ENCODE results near the gene MME.
"Not testable (repeated sequence)": the region's sequence is repeated elsewhere in the genome, so short reads cannot be mapped to it uniquely, and the experiment has no call there.

Gene MME

DNA sequence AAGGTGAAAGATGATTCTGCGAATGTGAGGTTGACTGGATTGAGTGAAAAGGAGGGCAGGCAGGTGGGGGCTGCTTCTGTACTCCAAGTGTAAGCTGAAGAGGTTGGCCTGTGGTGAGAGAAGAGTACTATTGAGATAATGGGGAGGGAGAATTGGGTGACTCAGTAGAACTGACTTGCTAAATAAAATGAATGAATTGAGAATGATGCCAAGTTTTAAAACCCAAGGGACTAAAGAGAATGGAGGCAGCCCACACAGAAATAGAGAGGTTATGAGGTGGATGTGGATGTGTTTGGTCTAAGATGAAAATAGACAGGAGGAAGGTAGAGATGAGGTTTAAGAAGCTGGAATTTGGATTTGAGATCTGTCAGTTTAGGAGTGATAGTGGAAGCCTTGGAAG is 5.9 kb downstream of the MME start:
- DNase-seq, result no peak

DNA sequence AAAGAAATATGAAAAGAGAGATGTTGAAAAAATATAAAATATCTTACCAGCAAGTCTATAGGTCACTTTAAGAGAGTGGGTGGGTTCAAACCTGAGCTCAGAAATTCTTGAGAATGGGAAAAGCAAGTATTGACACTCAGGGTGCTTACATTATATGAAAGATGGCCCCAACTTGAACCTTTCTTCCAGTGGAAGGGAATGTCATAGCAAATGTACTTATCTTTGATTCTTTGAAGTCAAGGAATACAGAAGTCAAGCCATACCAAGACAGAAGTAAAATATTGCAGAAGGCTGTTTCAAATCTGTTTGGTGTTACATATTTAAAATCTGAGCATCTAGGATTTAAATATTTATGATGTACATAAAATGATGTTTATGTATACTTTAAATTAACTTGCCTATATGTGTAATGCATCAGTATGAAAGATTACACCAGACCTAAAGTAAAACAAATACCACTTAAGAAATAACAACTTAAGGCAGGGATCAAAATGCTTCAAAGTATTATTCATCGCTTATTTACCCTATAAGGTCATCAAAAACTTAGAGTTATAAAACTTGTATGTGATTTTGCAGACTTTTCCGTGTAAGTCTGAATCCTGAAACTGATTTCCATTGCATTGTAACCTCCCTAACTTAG is 8.7 kb downstream of the MME start:
- no peak for DNase-seq

DNA sequence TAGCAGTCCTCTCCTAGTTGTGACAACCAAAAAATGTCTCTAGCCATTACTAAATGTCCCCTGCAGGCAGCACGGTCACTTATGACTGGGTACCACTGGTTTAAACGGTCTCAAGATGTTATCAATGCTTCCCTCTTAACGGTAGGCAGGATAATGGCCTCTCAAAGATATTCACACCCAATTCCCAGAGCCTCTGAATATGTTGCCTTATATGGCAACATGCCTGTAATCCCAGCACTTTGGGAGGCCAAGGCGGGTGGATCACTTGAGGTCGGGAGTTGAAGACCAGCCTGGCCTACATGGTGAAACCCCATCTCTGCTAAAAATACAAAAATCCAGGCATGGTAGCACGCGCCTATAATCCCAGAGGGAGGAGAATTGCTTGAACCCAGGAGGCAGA is 9.4 kb downstream of the MME start:
- no peak for DNase-seq

DNA sequence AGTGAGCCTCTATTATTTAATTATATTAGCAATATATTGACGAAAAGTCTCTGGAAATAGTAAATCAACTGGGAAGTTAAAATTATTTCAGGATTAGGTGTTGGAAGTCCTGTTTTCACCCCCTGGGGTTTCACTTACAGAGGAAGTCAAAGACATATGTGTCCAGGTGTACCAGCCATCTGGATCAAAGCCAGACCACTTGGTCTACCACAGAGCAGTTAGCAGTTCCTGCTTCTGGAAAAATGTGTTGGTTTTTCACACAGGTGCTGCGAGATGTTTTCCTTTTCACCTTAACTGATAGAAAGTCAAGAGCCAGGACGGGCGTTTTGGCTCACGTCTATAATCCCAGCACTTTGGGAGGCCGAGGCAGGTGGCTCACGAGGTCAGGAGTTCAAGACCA is 13.1 kb downstream of the MME start:
- DNase-seq, result no peak

DNA sequence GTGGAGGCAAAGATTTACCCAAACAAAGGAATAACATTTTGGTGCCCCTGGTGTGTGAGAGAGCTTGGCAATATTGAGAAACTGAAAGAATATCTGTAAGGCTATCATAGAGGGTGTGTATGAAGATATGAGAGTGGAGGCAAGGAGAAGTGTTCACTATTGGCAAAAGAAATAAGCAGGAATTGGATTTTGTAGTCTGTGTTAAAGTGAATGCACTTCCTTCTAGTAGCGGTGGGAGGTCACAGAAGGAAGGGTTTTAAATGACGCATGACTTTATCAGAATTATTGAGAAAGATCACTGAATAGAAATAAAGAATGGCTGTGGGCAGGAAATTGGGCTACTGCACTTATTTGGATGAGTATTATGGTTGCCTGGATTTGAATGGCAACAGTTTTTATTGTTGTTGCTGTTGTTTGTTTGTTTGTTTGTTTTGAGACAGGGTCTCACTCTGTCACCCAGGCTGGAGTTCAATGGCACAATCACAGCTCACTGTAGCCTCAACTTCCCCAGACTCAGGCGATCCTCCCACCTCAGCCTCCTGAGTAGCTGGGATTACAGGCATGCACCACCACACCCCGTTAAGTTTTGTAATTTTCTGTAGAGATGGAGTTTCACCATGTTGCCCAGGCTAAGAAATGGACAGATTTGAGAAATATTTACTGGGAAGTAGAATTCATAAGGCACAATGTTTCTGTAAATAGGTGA is 16.3 kb downstream of the MME start:
- no peak for DNase-seq

DNA sequence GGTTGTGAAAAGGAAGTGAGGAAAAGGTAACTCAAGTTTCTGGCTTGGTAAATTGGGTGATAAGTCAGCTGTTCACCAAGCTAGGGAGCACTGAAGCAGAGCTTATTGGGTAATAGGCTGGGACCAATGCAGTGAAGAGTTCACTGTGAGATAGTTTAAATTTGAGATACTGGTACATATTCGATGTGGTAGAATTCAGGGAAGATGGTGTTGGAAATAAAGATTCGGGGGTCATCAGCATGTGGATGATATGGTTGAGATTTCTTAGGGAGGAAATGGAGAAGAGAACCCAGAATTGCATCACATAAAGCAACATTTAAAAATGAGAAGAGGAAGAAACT is 16.9 kb downstream of the MME start:
- DNase-seq, result peak; percentile 7

DNA sequence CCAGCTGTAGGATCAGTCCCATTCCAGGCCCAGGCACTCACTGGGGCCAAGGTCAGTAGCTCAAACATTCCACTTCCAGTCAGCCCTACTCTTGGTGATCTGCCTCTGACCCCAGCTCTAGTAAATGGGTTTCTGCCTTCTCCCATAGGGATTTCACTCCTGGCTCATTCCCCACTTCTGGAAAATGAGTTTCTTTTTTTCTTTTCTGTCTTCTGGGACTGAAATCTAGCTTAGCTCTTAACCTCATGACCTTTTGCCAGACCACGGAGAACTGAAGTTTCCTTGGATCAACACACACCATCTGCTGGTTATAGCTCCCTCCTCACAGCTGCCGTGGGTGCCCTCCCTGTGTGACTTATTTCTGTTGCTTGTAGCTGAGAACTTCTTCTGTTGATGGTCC is 21.3 kb downstream of the MME start:
- DNase-seq, result no peak

DNA sequence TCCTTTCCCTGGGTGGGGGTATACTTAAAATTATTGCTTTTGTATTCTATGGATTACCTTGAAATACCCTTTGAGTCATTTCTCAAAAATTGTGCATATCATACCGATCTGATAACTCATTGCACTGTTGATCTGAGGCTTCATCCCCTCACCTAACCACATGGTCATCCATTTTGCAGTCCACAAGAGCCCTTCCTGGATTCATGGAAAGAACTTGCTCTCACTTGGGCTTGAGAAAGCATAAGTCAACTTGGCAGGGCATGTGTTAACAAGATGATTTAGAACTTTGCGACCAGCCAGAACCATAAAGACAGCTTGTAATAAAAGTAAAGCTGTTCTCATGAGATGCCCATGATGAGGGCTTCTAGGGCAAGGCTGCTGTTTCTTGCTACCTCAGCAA is 22.2 kb downstream of the MME start:
- no peak for DNase-seq

DNA sequence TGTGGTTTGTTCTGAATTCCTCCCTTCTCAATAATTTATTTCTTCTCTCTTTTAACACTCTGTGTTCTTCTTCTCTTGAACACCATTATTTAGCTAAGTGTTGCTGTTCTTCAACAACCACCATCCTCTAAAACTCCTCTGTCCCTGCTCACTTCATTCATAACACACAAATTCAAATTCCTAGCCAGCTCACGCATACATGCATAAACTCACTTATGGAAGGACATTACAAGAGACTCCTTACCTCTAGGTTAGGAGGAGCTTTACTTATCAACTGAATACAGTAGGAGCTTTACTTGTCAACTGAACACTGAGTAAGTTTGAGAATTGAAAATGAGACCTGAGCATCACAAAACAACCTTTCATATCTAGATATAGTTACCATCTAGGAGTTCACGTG is 23.6 kb downstream of the MME start:
- DNase-seq, result no peak

DNA sequence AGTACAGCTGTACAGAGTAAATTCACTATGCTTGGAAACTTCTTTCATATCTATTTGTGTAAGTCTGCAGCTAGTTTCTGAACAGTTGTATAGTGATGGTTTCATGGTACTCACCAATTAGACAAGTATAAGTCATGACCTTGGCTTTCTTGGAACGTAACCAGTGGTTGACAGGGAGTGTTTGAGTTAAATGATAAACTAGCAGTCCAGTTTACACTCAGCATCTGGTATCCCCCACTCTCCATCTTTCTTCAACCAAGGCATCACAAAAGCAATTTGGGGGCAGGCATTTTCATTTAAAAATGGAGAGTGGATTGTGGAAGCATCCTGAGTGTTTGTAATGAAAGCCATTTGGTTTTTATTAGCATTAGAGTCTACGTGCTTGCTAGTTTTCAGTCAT is 26.0 kb downstream of the MME start:
- DNase-seq, result no peak

DNA sequence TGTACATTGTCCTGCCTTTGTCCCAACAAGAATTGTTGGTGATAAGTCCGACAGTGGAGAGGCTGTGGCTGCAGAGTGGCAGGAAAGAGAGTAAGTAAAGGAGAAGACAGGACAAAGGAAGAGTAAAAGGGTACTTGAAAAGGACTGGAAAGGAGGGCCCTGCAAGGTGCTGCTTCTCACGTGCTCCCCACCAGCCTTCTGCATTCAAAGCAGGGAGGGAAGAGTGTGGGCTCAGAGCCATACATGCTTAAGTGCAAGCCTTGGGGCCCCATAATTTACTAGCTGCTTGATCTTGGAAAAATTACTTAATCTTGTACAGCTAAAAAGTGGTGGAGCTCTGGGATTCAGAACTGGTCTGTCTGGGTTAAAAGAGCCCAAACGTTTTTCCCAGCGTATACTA is 29.9 kb downstream of the MME start:
- DNase-seq, result no peak

DNA sequence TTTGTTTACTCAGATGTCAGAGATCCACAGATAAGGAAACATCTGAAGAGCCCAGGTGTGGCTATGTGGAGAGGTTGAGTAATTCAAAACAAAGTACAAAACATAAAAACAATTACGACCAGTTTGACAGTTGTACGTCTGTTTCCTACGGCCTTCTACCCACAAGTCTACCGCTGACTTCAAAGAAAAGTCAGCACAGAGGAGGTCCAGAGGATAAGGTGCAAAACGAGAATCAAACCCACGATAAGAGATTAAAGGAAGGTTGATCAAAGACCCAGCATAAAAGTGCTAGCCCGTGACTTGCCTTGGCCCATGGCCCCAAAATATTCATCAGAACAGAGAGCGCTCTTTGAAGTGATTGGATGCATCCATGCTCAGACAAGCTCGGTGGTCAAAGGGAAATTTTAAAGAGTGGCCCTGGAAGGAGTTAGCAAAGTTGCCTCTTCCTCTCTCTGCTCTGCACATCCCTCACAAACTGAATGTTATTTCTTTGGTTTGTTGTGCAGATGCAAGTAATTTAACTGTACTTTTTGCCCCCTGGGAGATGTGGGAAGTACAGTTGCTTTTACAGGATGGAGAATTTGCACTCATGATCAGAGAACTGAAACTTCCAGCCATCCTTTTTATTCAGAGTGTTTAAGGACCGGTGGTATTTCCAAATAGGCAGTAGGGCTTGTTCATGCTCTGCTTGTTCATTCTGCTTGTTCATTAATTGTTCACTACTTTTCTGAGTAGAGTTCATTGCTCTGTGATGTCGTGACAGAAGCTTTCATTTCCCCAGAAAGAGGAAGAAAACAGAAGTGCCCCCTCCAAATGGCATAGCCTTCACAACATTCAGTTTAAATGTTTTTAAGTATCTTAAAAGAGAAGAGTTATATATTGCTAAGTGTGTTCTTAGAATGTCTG is 31.1 kb downstream of the MME start:
- no peak for DNase-seq

DNA sequence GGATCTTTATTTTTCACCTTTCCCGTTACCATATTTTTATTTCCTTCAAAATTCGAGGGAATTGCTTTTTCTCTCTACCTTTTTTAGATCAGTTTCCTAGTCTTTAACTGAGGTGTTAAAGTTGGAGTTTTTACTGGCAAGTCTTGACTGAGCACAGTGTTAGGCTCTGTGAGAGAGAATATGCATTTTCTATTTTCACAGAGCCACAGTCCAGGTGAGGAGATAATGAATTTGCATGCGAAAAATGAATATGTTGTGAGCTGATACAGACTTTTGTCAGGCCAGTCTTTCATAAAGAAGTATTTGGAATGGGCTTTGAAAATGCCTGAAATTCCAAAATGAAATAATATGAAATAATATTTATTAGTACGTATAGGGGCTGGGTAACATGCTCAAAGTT is 31.9 kb downstream of the MME start:
- DNase-seq, result no peak

DNA sequence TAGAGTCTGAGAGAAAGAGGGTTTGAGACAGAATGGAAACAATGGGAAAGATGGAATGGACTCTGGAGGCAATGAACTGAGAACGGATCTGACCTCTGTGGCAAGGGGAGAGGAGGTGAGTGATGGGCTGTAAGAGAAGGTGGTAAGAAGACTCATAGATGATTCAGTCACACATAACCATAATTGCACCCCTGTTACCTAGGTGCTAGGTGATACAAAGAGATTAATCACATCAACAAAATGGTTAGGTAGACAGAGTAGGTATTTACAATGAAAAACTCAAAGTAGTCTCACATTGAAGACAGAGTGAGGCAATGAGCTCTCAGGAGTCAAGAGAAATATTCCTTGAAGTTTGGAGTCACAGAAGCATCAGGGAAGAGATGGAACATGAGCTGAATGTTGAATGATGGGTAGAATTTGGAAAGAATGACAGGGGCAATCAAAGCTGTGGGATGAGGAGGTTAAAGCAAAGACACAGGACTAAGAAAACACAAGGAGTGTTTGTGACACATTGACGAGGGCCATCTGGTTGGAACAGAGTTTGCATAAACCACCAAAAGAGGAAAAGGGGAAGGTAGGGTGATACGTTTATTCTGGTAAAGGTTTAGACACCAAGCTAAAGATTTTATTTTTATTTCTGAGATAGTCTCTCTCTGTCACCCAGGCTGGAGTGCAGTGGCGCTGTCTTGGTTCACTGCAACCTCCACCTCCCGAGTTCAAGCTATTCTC is 32.7 kb downstream of the MME start:
- DNase-seq, result no peak

DNA sequence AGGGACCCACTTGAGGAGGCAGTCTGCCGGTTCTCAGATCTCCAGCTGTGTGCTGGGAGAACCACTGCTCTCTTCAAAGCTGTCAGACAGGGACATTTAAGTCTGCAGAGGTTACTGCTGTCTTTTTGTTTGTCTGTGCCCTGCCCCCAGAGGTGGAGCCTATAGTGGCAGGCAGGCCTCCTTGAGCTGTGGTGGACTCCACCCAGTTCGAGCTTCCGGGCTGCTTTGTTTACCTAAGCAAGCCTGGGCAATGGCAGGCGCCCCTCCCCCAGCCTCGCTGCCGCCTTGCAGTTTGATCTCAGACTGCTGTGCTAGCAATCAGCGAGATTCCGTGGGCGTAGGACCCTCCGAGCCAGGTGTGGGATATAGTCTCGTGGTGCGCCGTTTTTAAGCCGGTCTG is 44.6 kb downstream of the MME start:
- DNase-seq, result not testable (repeated sequence)

DNA sequence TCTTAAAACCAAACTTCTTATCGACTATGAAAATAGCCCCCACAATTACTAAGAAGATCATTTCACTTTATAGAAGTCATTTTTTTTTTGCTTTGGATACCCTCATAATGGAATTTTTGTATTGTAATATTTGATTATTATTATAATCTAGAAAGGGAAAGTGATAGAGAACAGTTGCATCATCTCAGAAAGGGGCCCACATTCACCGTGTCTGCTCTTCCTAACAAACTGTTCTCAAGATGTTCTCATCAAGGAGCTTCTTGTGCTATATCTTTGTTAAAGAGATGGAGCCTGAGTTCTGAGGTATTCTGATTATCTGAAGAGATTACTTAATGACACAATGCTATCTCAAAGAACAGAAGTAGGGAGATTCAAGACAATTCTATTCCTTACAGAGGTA is 49.3 kb downstream of the MME start:
- no peak for DNase-seq

DNA sequence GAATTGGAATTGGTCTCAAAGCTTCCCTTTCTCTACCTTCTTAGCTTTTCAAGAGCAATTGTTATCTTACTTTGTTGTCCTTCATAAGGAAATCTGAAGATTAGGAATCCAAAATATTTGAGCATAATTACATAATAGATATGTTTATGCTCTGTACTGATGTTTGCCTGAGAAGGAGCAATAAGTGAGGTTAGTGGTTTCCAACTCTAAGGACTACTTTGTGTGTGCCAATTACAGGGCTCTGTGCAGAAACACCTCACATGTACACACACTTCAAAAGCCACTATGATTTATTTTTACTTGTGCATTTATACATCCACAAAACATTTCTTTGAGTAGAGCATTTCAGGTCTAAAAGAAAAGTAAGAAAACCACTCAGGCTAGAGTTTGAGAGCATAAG is 49.9 kb downstream of the MME start:
- DNase-seq, result no peak

DNA sequence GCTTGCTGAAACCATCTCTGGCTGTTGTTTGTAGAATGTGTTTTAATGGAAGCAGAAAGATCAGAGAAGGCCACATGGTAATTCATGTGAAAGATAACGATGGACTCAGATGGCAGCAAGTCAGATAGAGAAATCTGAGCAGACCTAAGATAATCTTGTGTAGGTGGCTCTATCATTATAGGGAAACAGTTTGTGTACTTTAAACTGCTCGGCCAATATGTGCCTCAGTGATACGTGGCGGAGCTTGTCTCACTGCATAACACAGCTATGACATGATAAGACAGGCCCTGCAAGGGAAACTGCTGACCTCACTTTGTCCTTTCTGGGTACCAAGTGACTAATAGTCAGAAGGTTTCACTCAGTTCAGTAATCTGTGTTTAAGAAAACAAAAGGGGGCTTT is 51.0 kb downstream of the MME start:
- DNase-seq, result peak; percentile 39

DNA sequence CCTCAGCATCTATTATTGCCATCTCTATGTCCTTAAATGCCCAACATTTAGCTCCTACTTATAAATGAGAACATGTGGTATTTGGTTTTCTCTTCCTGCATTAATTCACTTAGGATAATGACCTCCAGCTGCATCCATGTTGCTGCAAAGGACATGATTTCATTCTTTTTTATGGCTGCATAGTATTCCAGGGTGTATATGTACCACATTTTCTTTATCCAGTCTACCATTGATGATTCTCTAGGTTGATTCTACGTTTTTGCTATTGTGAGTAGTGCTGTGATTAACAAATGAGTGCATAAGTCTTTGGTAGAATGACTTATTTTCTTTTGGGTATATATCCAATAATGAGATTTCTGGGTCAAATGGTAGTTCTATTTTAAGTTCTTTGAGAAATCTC is 54.2 kb downstream of the MME start:
- not testable (repeated sequence) for DNase-seq

DNA sequence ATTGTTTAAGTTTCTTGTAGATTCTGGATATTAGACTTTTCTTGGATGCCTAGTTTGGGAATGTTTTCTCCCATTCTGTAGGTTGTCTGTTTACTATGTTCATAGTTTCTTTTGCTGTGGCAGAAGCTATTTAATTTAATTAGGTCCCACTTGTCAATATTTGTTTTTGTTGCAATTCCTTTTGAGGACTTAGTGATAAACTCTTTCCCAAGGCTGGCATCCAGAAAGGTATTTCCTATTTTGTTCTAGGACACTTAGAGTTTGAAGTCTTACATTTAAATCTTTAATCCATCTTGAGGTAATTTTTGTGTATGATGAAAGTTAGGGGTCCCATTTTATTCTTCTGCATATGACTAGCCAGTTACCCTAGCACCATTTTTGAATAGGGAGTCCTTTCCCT is 54.9 kb downstream of the MME start:
- no peak for DNase-seq

DNA sequence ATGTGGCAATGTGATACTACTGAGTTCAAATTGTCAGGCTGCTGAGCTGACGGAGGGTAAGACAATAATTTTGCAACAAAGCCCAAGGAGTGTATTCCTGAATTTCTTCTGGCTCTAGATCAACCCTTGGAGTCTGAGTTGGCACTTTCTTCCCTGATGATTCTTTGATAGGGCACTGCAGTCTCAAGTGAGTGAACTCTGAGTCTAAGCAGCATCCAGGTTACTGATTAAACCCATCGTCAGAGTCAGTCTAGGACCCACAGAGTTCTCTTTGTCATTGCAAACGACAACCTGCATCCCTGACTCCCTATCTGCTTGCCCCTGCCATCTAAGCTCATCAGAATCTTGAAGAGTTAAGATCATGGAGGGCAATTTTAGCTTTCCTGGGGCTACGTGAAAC is 58.6 kb downstream of the MME start:
- DNase-seq, result no peak

DNA sequence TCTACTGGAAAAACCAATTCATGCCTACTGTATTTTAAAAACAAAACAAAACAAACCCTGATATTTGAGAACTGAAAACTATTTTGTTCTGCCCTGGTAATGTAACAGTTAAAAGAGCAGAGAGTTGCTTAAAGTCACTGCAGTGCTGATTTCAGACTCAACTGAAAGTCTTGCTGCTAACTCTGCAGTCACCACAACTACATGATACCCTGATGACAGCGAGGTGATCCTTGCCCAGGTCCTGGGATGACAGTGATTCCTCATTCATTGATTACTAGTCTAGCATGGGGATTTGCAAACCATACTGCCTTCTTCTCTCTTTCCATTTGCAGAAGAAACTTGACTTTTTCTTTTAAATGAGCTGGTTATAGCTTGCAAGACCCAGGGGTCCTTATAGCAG is 67.5 kb downstream of the MME start:
- DNase-seq, result no peak

DNA sequence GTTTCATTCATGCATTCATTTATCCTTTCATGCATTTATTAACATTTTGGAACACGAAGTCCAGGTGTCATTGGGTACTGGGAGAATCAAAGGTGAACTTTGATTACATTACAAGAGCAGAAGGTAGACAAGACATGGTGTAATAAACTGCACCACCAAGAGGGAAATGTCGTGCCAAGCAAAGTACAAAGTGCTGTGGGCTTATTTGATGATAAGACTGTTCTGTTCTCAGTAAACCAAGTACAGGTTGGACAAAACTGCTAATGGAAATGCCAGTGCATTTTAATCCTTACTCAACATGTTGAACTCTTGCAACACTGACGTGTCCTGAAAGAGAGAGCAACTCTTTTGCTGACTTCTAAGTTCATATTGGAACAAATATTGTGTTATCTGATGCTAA is 69.4 kb downstream of the MME start:
- DNase-seq, result no peak
